ENCODE data around the gene KIFC3. TPM values are rescaled to one million over a fixed set of nuclear protein-coding genes. Genes with fewer than 3 reads are reported as not detected.

The KIFC3 gene
- total and polyA plus RNA-seq, 2 of the 13 experiments (the other 11 are each of a cell fraction or from before 2014, with no cell fraction given) = 42.1 to 45.3 TPM

DNA sequence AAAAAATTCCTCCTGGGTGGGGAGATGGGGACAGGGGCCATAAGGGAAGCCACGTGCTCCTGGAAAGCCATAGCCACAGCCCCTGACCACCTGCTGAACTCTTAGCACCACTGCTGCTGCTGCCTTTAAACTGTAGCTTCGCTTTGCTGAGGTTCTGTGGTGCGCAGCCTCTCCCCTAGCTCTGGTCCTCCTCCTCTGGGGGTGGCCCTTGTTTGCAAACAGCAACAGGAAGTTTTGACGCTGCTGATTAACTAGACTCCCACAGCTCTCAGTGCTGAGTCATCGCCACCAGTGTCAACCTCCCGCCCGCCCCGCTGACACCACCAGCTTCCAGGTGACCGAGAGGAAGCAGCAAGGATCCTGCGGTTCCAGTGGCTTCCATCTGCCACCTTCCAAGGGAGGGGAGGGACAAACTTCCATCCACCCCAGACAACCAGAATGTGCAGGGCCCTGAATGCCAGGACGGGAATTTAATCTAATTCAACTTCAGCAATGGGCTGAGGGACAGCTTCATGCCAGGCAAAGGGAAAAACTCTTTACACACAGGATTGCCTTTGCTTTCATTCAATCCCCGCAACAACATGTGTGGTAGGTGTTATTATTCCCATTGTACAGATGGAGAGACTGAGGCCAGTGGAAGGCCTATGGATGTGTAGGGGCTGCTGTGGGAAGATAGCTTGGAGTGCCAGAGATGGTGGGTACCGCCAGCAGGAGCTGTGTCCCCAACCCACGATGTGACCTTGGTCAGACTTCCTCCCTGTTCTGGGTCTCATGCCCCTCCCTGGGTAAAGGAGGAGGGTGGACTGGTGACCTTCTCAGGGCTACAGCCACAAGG is 8.1 kb upstream of the KIFC3 start:
- ChIA-PET CTCF (ENCODE audit: low intra/inter-chr PET ratio, low total read pairs) (no interaction called here), POLR2A (interaction anchor here (1.0 to 4.0 kb wide), 21 partner anchors 8 to 319 kb away, joined by 3 to 37 read pairs (median 7); partner anchors contain the start of genes CFAP20, KATNB1 and KIFC3)
- H3K4me2 ChIP-seq (ENCODE audit: low read depth, low read length) = peak overlapping the region; percentile 58
- H3K4me3 ChIP-seq (replicated peaks in 1 of 3; ENCODE audit: insufficient read depth in 1 of 3, low read depth in 2 of 3, low read length in 3 of 3) = peak overlapping the region in 1 of 3 experiments; percentile 41; a peak in 2 of 6 replicates
- H3K9ac ChIP-seq (ENCODE audit: insufficient read depth, low read depth, low read length) = peak overlapping the region; percentile 45
- TSS peak; percentile 90 for BruUV-seq (replicated peaks)
- no peaks in the 10 kb centered on the region for H3K9me3 ChIP-seq (ENCODE audit: low read length)
- 14% methylated on average over 14 of the region's 14 CpGs for WGBS (ENCODE audit: low lambda C conversion rate)
- no peak overlapping the region for H2AFZ ChIP-seq (ENCODE audit: low read length)
- ATAC-seq = peak; percentile 93
- peak; percentile 92 for DNase-seq (ENCODE audit: low spot score)
- H3K27ac ChIP-seq (ENCODE audit: extremely low read length, insufficient read depth, low read length) = peak overlapping the region; percentile 63
- FAIRE-seq = peak; percentile 91
- no peaks in the 10 kb centered on the region for H4K20me1 ChIP-seq (ENCODE audit: insufficient read depth, low read length)
- H3K27me3 ChIP-seq (ENCODE audit: control insufficient read depth in 1 of 2, insufficient read depth in 2 of 2, low read length in 2 of 2) = no peaks in the 10 kb centered on the region
- no peaks in the 10 kb centered on the region for H3K36me3 ChIP-seq (replicated peaks in 1 of 2; ENCODE audit: control insufficient read depth in 1 of 2, insufficient read depth in 2 of 2, low read length in 2 of 2)
- intact Hi-C loops (cut with micrococcal nuclease; ENCODE audit: unreplicated experiment) = loop anchor here (1.0 to 2.0 kb wide), 2 partner anchors 16 to 84 kb away; no protein-coding TSS in a partner anchor
- peaks cover 71% of the 10 kb centered on the region for H3K4me1 ChIP-seq (ENCODE audit: insufficient read depth, low read length)
- H3K79me2 ChIP-seq (ENCODE audit: insufficient read depth, low read length) = no peaks in the 10 kb centered on the region
- in situ Hi-C loops (cut with HindIII; ENCODE audit: extremely low pct_ligation_motif_present, low pct_unique_long_range_greater_than_20kb) = no loop called here
- TF ChIP-seq, protein P1, sequence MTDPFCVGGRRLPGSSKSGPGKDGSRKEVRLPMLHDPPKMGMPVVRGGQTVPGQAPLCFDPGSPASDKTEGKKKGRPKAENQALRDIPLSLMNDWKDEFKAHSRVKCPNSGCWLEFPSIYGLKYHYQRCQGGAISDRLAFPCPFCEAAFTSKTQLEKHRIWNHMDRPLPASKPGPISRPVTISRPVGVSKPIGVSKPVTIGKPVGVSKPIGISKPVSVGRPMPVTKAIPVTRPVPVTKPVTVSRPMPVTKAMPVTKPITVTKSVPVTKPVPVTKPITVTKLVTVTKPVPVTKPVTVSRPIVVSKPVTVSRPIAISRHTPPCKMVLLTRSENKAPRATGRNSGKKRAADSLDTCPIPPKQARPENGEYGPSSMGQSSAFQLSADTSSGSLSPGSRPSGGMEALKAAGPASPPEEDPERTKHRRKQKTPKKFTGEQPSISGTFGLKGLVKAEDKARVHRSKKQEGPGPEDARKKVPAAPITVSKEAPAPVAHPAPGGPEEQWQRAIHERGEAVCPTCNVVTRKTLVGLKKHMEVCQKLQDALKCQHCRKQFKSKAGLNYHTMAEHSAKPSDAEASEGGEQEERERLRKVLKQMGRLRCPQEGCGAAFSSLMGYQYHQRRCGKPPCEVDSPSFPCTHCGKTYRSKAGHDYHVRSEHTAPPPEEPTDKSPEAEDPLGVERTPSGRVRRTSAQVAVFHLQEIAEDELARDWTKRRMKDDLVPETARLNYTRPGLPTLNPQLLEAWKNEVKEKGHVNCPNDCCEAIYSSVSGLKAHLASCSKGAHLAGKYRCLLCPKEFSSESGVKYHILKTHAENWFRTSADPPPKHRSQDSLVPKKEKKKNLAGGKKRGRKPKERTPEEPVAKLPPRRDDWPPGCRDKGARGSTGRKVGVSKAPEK (CRISPR knock-in tag; IDR thresholded peaks at IDR 0.05; ENCODE audit: borderline replicate concordance) = no peak
- TF ChIP-seq PAF1 (CRISPR knock-in tag; IDR thresholded peaks at IDR 0.05) = no peak
- TF ChIP-seq ZNF121 (CRISPR knock-in tag; IDR thresholded peaks at IDR 0.05) = 0 out of 2 replicates have a peak, but pooled peaks have one; percentile 35
- no peak for TF ChIP-seq ZNF160 (CRISPR knock-in tag; IDR thresholded peaks at IDR 0.05)
- TF ChIP-seq ZNF333 (CRISPR knock-in tag; IDR thresholded peaks at IDR 0.05; ENCODE audit: borderline replicate concordance) = no peak
- TF ChIP-seq HMG20A (CRISPR knock-in tag; IDR thresholded peaks at IDR 0.05; ENCODE audit: borderline replicate concordance) = peak; percentile 69; the same call in 1 of the 2 replicates
- no peak for TF ChIP-seq ZNF329 (CRISPR knock-in tag; IDR thresholded peaks at IDR 0.05; ENCODE audit: low read depth)
- no peak for TF ChIP-seq ZNF496 (CRISPR knock-in tag; IDR thresholded peaks at IDR 0.05; ENCODE audit: insufficient replicate concordance)
- TF ChIP-seq, protein P2, sequence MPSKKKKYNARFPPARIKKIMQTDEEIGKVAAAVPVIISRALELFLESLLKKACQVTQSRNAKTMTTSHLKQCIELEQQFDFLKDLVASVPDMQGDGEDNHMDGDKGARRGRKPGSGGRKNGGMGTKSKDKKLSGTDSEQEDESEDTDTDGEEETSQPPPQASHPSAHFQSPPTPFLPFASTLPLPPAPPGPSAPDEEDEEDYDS (CRISPR knock-in tag; IDR thresholded peaks at IDR 0.05) = peak; percentile 76; the same call in 1 of the 2 replicates
- TF ChIP-seq, protein P3, sequence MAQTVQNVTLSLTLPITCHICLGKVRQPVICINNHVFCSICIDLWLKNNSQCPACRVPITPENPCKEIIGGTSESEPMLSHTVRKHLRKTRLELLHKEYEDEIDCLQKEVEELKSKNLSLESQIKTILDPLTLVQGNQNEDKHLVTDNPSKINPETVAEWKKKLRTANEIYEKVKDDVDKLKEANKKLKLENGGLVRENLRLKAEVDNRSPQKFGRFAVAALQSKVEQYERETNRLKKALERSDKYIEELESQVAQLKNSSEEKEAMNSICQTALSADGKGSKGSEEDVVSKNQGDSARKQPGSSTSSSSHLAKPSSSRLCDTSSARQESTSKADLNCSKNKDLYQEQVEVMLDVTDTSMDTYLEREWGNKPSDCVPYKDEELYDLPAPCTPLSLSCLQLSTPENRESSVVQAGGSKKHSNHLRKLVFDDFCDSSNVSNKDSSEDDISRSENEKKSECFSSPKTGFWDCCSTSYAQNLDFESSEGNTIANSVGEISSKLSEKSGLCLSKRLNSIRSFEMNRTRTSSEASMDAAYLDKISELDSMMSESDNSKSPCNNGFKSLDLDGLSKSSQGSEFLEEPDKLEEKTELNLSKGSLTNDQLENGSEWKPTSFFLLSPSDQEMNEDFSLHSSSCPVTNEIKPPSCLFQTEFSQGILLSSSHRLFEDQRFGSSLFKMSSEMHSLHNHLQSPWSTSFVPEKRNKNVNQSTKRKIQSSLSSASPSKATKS (CRISPR knock-in tag; IDR thresholded peaks at IDR 0.05) = no peak
- TF ChIP-seq MXD4 (CRISPR knock-in tag; IDR thresholded peaks at IDR 0.05) = peak; percentile 23; the same call in 1 of the 2 replicates
- TF ChIP-seq ZNF644 (CRISPR knock-in tag; IDR thresholded peaks at IDR 0.05; ENCODE audit: low read depth) = 0 out of 2 replicates have a peak, but pooled peaks have one; percentile 16
- TF ChIP-seq, protein P4, sequence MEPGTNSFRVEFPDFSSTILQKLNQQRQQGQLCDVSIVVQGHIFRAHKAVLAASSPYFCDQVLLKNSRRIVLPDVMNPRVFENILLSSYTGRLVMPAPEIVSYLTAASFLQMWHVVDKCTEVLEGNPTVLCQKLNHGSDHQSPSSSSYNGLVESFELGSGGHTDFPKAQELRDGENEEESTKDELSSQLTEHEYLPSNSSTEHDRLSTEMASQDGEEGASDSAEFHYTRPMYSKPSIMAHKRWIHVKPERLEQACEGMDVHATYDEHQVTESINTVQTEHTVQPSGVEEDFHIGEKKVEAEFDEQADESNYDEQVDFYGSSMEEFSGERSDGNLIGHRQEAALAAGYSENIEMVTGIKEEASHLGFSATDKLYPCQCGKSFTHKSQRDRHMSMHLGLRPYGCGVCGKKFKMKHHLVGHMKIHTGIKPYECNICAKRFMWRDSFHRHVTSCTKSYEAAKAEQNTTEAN (CRISPR knock-in tag; conservative IDR thresholded peaks at IDR 0.05) = no peak
- TF ChIP-seq, protein P5, sequence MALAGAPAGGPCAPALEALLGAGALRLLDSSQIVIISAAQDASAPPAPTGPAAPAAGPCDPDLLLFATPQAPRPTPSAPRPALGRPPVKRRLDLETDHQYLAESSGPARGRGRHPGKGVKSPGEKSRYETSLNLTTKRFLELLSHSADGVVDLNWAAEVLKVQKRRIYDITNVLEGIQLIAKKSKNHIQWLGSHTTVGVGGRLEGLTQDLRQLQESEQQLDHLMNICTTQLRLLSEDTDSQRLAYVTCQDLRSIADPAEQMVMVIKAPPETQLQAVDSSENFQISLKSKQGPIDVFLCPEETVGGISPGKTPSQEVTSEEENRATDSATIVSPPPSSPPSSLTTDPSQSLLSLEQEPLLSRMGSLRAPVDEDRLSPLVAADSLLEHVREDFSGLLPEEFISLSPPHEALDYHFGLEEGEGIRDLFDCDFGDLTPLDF (CRISPR knock-in tag; IDR thresholded peaks at IDR 0.05) = no peak
- TF ChIP-seq ZFX (CRISPR knock-in tag; IDR thresholded peaks at IDR 0.05; ENCODE audit: low read depth) = peak; percentile 68

Data from HepG2 (cell line).